B cell (primary cell): ENCODE results near the gene KIRREL1. TPM values are rescaled to one million over a fixed set of nuclear protein-coding genes. Genes with fewer than 3 reads are reported as not detected.

Source experiments
- ATAC-seq: fragments of 200-7000 bp; cut with Tn5 transposase; one replicate; pipeline ENCODE4 v1.10.0; 2021; ENCODE audit warnings: low read depth, mild to moderate bottlenecking, moderate number of reproducible peaks, moderate library complexity
- CTCF ChIA-PET: fragments of 350-600 bp; sonication (Branson Sonifier 250); formaldehyde crosslinking; loops from one replicate; lab custom pipeline; 2021; ENCODE audit warnings: antibody characterized with exemption, inconsistent platforms; lab: Charles Lee
- POLR2A ChIA-PET: fragments of 350-600 bp; sonication (Branson Sonifier 250); formaldehyde crosslinking; loops from one replicate; lab custom pipeline; 2021; ENCODE audit warnings: antibody characterized with exemption; lab: Charles Lee
- DNase-seq: peaks from one replicate; pipeline ENCODE4 v3.0.0; 2013
- H2AFZ ChIP-seq: 2 replicates; pipeline ENCODE4 v1.6.1; 2012; ENCODE audit warnings: mild to moderate bottlenecking, low read depth, low read length; ENCODE audit not compliant: insufficient read depth, poor library complexity, severe bottlenecking
- H3K27ac ChIP-seq, 2 donors: 1 replicate in 1 of 2; 2 replicates in 1 of 2; pipeline ENCODE4 v1.5.1; 2012 to 2013; ENCODE audit warnings: low read length in 2 of 2, mild to moderate bottlenecking in 2 of 2, moderate library complexity in 1 of 2
- H3K27me3 ChIP-seq, 4 experiments: fragments of 200-600 bp in 1 of 4; sonication (generic) in 1 of 4; replicated peaks in 1 of 4; 1 replicate in 2 of 4; 2 replicates in 2 of 4; pipeline versions ENCODE4 v1.6.1 to v1.7.0; 2013 to 2016; ENCODE audit warnings: low read length in 3 of 4, mild to moderate bottlenecking in 2 of 4, mixed read lengths in 1 of 4, moderate library complexity in 1 of 4; ENCODE audit not compliant: insufficient read depth in 4 of 4, control insufficient read depth in 3 of 4; ENCODE audit errors: control extremely low read depth in 1 of 4
- H3K36me3 ChIP-seq, 2 experiments: replicated peaks in 1 of 2; 1 replicate in 1 of 2; 2 replicates in 1 of 2; pipeline versions ENCODE4 v1.6.1 to v1.7.1; 2013; ENCODE audit warnings: low read length in 1 of 2; ENCODE audit not compliant: insufficient read depth in 2 of 2, control insufficient read depth in 1 of 2; ENCODE audit errors: control extremely low read depth in 1 of 2, extremely low read depth in 1 of 2
- H3K4me1 ChIP-seq, 2 donors: fragments of 200-600 bp in 1 of 2; sonication (generic) in 1 of 2; 1 replicate in 1 of 2; 2 replicates in 1 of 2; pipeline versions ENCODE4 v1.5.1 to v1.6.1; 2013 to 2017; ENCODE audit warnings: low read length in 2 of 2; ENCODE audit not compliant: control insufficient read depth in 2 of 2, insufficient read depth in 2 of 2
- H3K4me2 ChIP-seq: replicated peaks from 2 replicates; pipeline ENCODE3; 2012; ENCODE audit warnings: mild to moderate bottlenecking, low read depth, low read length; ENCODE audit not compliant: poor library complexity, severe bottlenecking
- H3K4me3 ChIP-seq, 5 experiments: fragments of 200-600 bp in 1 of 5; sonication (generic) in 1 of 5; 1 replicate in 3 of 5; 2 replicates in 2 of 5; pipeline versions ENCODE4 v1.5.1 to v1.7.0; 2011 to 2016; ENCODE audit warnings: low read length in 4 of 5, mild to moderate bottlenecking in 4 of 5, low read depth in 2 of 5, control low read depth in 1 of 5, moderate library complexity in 1 of 5; ENCODE audit not compliant: insufficient read depth in 1 of 5; ENCODE audit errors: control extremely low read depth in 1 of 5, extremely low read depth in 1 of 5
- H3K79me2 ChIP-seq: fragments of 200-600 bp; sonication (generic); one replicate; pipeline ENCODE4 v1.6.0; 2016; ENCODE audit warnings: low read length; ENCODE audit not compliant: control insufficient read depth, insufficient read depth
- H3K9ac ChIP-seq: fragments of 200-600 bp; sonication (generic); 2 replicates; pipeline ENCODE4 v1.6.1; 2017; ENCODE audit warnings: mild to moderate bottlenecking, low read length, moderate library complexity
- H3K9me3 ChIP-seq, 3 donors: one replicate each; pipeline versions ENCODE4 v1.6.1 to v1.7.1; 2013; ENCODE audit warnings: low read length in 2 of 3; ENCODE audit not compliant: control insufficient read depth in 2 of 3, insufficient read depth in 1 of 3; ENCODE audit errors: control extremely low read depth in 1 of 3
- H4K20me1 ChIP-seq: 2 replicates; pipeline ENCODE4 v1.6.0; 2012; ENCODE audit warnings: mild to moderate bottlenecking, low read length; ENCODE audit not compliant: insufficient read depth, control insufficient read depth, poor library complexity, severe bottlenecking
- H3K27ac Mint-ChIP-seq: one replicate; pipeline ENCODE4 v1.8.0; 2021; ENCODE audit warnings: mixed read lengths
- H3K27me3 Mint-ChIP-seq: one replicate; pipeline ENCODE4 v1.8.0; 2021; ENCODE audit warnings: mixed read lengths
- H3K4me1 Mint-ChIP-seq: one replicate; pipeline ENCODE4 v1.8.0; 2021; ENCODE audit warnings: mixed read lengths
- H3K4me3 Mint-ChIP-seq: one replicate; pipeline ENCODE4 v1.8.0; 2021; ENCODE audit warnings: mixed read lengths
- H3K9me3 Mint-ChIP-seq: one replicate; pipeline ENCODE4 v1.8.0; 2022; ENCODE audit warnings: mixed read lengths; ENCODE audit not compliant: insufficient read depth
- EZH2 ChIP-seq: IDR thresholded peaks from 2 replicates; pipeline ENCODE4 v1.6.1; 2012; ENCODE audit warnings: borderline replicate concordance, low read depth, mild to moderate bottlenecking, moderate library complexity, low read length; ENCODE audit not compliant: insufficient read depth, poor library complexity, severe bottlenecking
- WGBS: methylation state at CpG from one replicate; pipeline ENCODE4 v1.1.5; 2013; ENCODE audit warnings: missing lambda C conversion rate; ENCODE audit not compliant: insufficient coverage; 5-methylcytosine and 5-hydroxymethylcytosine counted together
- intact Hi-C: fragments of 100-400 bp; cut with micrococcal nuclease; formaldehyde crosslinking; loops from one replicate; pipeline ENCODE4 v1.10.0; 2022
- polyA plus RNA-seq: library from polyadenylated mRNA; depleted of rRNA; stranded (reverse); fragments of >200 nt; gene quantifications from 2 replicates; pipeline ENCODE4 v1.2.3, GENCODE V29; 2012
- total RNA-seq, 2 donors: library from RNA; stranded (reverse); fragments of 120-200 nt in 1 of 2; gene quantifications; 1 replicate in 1 of 2; 2 replicates in 1 of 2; pipeline versions ENCODE4 v1.2.3 to v1.2.4, GENCODE V29; 2013 to 2022
- TF ChIP-seq, protein P1 (sequence below): fragments of 200-600 bp; IDR thresholded peaks from one replicate; pipeline ENCODE4 v1.8.0; 2022; ENCODE audit warnings: antibody characterized with exemption, mild to moderate bottlenecking

KIRREL1 gene
- total and polyA plus RNA-seq, 2 donors (not counting 1 experiment from before 2014, with no cell fraction given) = not detected

DNA sequence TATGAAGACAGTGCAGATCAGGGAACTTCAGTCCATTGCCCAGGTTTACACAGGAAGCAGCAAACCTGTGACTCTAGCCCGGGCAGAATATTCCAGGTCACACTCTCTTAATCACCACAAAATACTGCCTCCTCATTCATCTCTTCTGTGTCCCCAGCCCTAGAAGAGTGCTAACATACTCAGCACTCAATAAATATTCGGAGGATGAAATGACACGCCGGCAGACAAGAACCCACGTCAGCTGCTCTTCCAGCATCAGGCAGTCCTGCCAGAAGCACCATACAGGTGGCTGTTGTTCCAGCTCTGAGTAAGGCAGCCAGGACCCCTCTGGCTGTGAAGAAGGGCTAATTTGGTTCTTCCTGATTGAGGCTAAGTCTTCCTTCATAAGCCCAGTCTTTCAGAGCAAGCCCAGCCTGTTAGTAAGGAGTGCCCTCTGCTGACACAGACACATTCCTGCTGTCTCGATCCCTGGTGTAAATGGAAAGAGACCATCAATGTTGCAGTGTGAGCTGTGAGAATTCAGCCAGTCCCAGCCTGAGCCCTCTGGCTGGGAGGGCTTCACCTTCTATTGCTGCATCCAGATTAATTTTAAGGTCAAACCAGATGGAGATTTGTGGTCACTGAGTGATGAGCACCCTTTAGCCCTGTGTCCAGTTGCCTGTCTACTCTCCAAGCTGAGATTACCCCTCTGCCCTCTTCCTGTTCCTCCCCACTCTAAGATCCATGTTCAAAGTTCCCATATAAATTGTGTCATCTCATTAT, 45.0 kb upstream of the KIRREL1 start:
- Histone ChIP-seq H3K9me3 (no peaks in the 10 kb centered on the region), H3K4me1 (peaks cover 17 to 18% of the 10 kb centered on the region in 2 donors), H3K4me3 (no peak overlapping the region), H3K4me2 (no peak overlapping the region), H4K20me1 (no peaks in the 10 kb centered on the region), H3K27ac (no peak overlapping the region), H3K36me3 (no peaks in the 10 kb centered on the region), H2AFZ (no peak overlapping the region), H3K27me3 (peaks cover 0 to 8% (median 0%) of the 10 kb centered on the region in 4 experiments), H3K79me2 (peaks cover 2% of the 10 kb centered on the region), H3K9ac (no peak overlapping the region)
- Mint-ChIP-seq H3K4me3 (no peak overlapping the region), H3K27ac (no peak overlapping the region), H3K27me3 (peaks cover 12% of the 10 kb centered on the region), H3K4me1 (peaks cover 27% of the 10 kb centered on the region), H3K9me3 (no peaks in the 10 kb centered on the region)
- DNase-seq = peak; percentile 63
- POLR2A ChIA-PET = no interaction called here
- CTCF ChIA-PET = interaction anchor here (0.6 to 5.7 kb wide), 33 partner anchors 9 to 593 kb away, joined by 3 to 49 read pairs (median 4); partner anchors contain the start of gene FCRL3
- no peak for TF ChIP-seq EZH2
- TF ChIP-seq, protein P1, sequence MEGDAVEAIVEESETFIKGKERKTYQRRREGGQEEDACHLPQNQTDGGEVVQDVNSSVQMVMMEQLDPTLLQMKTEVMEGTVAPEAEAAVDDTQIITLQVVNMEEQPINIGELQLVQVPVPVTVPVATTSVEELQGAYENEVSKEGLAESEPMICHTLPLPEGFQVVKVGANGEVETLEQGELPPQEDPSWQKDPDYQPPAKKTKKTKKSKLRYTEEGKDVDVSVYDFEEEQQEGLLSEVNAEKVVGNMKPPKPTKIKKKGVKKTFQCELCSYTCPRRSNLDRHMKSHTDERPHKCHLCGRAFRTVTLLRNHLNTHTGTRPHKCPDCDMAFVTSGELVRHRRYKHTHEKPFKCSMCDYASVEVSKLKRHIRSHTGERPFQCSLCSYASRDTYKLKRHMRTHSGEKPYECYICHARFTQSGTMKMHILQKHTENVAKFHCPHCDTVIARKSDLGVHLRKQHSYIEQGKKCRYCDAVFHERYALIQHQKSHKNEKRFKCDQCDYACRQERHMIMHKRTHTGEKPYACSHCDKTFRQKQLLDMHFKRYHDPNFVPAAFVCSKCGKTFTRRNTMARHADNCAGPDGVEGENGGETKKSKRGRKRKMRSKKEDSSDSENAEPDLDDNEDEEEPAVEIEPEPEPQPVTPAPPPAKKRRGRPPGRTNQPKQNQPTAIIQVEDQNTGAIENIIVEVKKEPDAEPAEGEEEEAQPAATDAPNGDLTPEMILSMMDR = peak; percentile 67
- peak; percentile 53 for ATAC-seq
- 39% methylated on average over 4 of the region's 6 CpGs for WGBS
- intact Hi-C loops = loop anchor here (1.0 to 10.0 kb wide), 5 partner anchors 70 to 578 kb away; partner anchors contain the start of gene FCRL2

DNA sequence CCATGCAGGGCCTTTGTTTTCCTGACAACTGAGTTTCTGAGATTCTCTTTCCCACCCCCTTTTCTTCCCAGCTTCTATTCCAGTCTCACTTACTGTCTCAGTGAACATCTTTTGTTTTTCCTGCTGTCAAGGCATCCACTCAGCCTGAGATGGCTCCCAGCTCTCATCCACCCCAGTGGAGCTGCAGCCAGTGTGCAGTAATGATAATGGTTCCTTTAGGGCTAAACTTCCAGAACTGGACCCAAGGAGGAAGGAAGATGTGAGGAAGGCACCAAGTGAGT, 44.4 kb upstream of the KIRREL1 start:
- peaks cover 12% of the 10 kb centered on the region for H3K27me3 Mint-ChIP-seq
- H3K4me3 ChIP-seq = no peak overlapping the region
- no peaks in the 10 kb centered on the region for H3K36me3 ChIP-seq
- H3K27ac ChIP-seq = no peak overlapping the region
- H3K9me3 Mint-ChIP-seq = no peaks in the 10 kb centered on the region
- no peak overlapping the region for H3K9ac ChIP-seq
- H3K79me2 ChIP-seq = peaks cover 2% of the 10 kb centered on the region
- no peak overlapping the region for H3K4me2 ChIP-seq
- ChIA-PET POLR2A (no interaction called here), CTCF (interaction anchor here (0.6 to 5.7 kb wide), 24 partner anchors 10 to 593 kb away, joined by 3 to 49 read pairs (median 4); no protein-coding TSS in a partner anchor)
- no peak overlapping the region for H2AFZ ChIP-seq
- H3K27me3 ChIP-seq = peaks cover 0 to 8% (median 0%) of the 10 kb centered on the region in 4 experiments
- H3K4me1 Mint-ChIP-seq = peaks cover 27% of the 10 kb centered on the region
- H3K27ac Mint-ChIP-seq = no peak overlapping the region
- no peak for ATAC-seq
- no peaks in the 10 kb centered on the region for H3K9me3 ChIP-seq
- H4K20me1 ChIP-seq = no peaks in the 10 kb centered on the region
- H3K4me1 ChIP-seq = peaks cover 17 to 18% of the 10 kb centered on the region in 2 donors
- no peak for DNase-seq
- intact Hi-C loops = loop anchor here (2.0 to 10.0 kb wide), 3 partner anchors 70 to 447 kb away; partner anchors contain the start of gene FCRL2
- TF ChIP-seq EZH2 = no peak
- TF ChIP-seq, protein P1 = no peak
- H3K4me3 Mint-ChIP-seq = no peak overlapping the region
